Uterus (tissue), 4 donors: ENCODE results near the gene ACACB. TPM values are rescaled to one million over a fixed set of nuclear protein-coding genes. Genes with fewer than 3 reads are reported as not detected.

Source experiments
- DNase-seq, 2 donors: peaks; one replicate each; pipeline ENCODE4 v3.0.0-alpha.2; 2019 to 2020
- H3K27ac ChIP-seq, 2 donors: fragments of 200-600 bp; sonication (generic); 1 replicate in 1 of 2; 2 replicates in 1 of 2; pipeline ENCODE4 v1.5.1; 2016 to 2018
- H3K27me3 ChIP-seq, 2 donors: fragments of 200-600 bp; sonication (generic); one replicate each; pipeline ENCODE4 v1.5.1; 2018 to 2019; ENCODE audit warnings: control low read depth in 1 of 2
- H3K36me3 ChIP-seq, 2 donors: fragments of 200-600 bp; sonication (generic); one replicate each; pipeline ENCODE4 v1.5.1; 2019; ENCODE audit warnings: control low read depth in 1 of 2
- H3K4me1 ChIP-seq, 2 donors: fragments of 200-600 bp; sonication (generic); one replicate each; pipeline ENCODE4 v1.5.1; 2018 to 2019; ENCODE audit warnings: control low read depth in 1 of 2
- H3K4me3 ChIP-seq, 2 donors: fragments of 200-600 bp; sonication (generic); 1 replicate in 1 of 2; 2 replicates in 1 of 2; pipeline ENCODE4 v1.5.1; 2018 to 2019; ENCODE audit warnings: mild to moderate bottlenecking in 1 of 2
- H3K9me3 ChIP-seq, 2 donors: fragments of 200-600 bp; sonication (generic); one replicate each; pipeline ENCODE4 v1.5.1; 2019; ENCODE audit warnings: control low read depth in 1 of 2
- CTCF ChIP-seq, 4 experiments: fragments of 200-600 bp in 2 of 4; fragments of 450-650 bp in 2 of 4; sonication (generic) in 2 of 4; IDR thresholded peaks; one replicate each; pipeline ENCODE4 v1.5.1; 2016 to 2019; ENCODE audit warnings: antibody characterized with exemption in 4 of 4, mild to moderate bottlenecking in 2 of 4, moderate library complexity in 1 of 4
- POLR2A ChIP-seq, 2 donors: fragments of 450-650 bp; IDR thresholded peaks; one replicate each; pipeline ENCODE4 v1.6.1; 2016; ENCODE audit warnings: antibody characterized with exemption in 2 of 2, mild to moderate bottlenecking in 1 of 2, moderate library complexity in 1 of 2
- intact Hi-C: fragments of 100-400 bp; cut with DNase I; formaldehyde crosslinking; loops from one replicate; pipeline ENCODE4 v1.15.1; 2023; ENCODE audit warnings: low total_unique reads
- total RNA-seq, 4 donors: library from RNA; depleted of rRNA in 3 of 4; stranded (reverse); fragments of >200 nt in 3 of 4; gene quantifications; one replicate each; pipeline versions ENCODE4 v1.1.0 to v1.2.4, GENCODE V29; 2014 to 2023
- donor health status: DM: yes; HTN: yes; CAD: no.

The ACACB gene
- total RNA-seq, 4 donors from 2014 or later = 22.0 to 137 (median 97.2) TPM

- H3K9me3 ChIP-seq = no peaks in the 10 kb centered on the region
- no peak for DNase-seq
- H3K4me1 ChIP-seq = no peaks in the 10 kb centered on the region
- intact Hi-C loops = no loop called here
- H3K36me3 ChIP-seq = no peaks in the 10 kb centered on the region
- no peak overlapping the region for H3K27ac ChIP-seq
- H3K4me3 ChIP-seq = no peak overlapping the region
- H3K27me3 ChIP-seq = no peaks in the 10 kb centered on the region
- TF ChIP-seq CTCF (IDR thresholded peaks at IDR 0.05) = no peak
- TF ChIP-seq POLR2A (IDR thresholded peaks at IDR 0.05) = no peak
Observed at GRCh38 chr12:109232731-109233130, 116.3 kb downstream of the ACACB start.

- Histone ChIP-seq H3K27me3 (no peaks in the 10 kb centered on the region), H3K9me3 (no peaks in the 10 kb centered on the region), H3K4me1 (no peaks in the 10 kb centered on the region), H3K36me3 (no peaks in the 10 kb centered on the region), H3K4me3 (no peak overlapping the region), H3K27ac (no peak overlapping the region)
- TF ChIP-seq CTCF (IDR thresholded peaks at IDR 0.05) (no peak), POLR2A (IDR thresholded peaks at IDR 0.05) (no peak)
- intact Hi-C loops = no loop called here
- DNase-seq = no peak
Observed at GRCh38 chr12:109234012-109234411, 117.6 kb downstream of the ACACB start.

GRCh38 chr12:109236257-109236656 lies 119.9 kb downstream of the ACACB start:
- H3K27me3 ChIP-seq = no peaks in the 10 kb centered on the region
- no peaks in the 10 kb centered on the region for H3K9me3 ChIP-seq
- DNase-seq = no peak
- intact Hi-C loops = no loop called here
- H3K4me3 ChIP-seq = no peak overlapping the region
- H3K27ac ChIP-seq = no peak overlapping the region
- H3K36me3 ChIP-seq = no peaks in the 10 kb centered on the region
- TF ChIP-seq CTCF (IDR thresholded peaks at IDR 0.05) (no peak), POLR2A (IDR thresholded peaks at IDR 0.05) (no peak)
- H3K4me1 ChIP-seq = no peaks in the 10 kb centered on the region

- no peaks in the 10 kb centered on the region for H3K4me1 ChIP-seq
- H3K4me3 ChIP-seq = no peak overlapping the region
- H3K9me3 ChIP-seq = no peaks in the 10 kb centered on the region
- DNase-seq = no peak
- intact Hi-C loops = no loop called here
- H3K27me3 ChIP-seq = no peaks in the 10 kb centered on the region
- no peak overlapping the region for H3K27ac ChIP-seq
- no peaks in the 10 kb centered on the region for H3K36me3 ChIP-seq
- no peak for TF ChIP-seq CTCF (IDR thresholded peaks at IDR 0.05)
- TF ChIP-seq POLR2A (IDR thresholded peaks at IDR 0.05) = no peak
Observed at GRCh38 chr12:109239179-109239578, 122.8 kb downstream of the ACACB start.

GRCh38 chr12:109239691-109240090 lies 123.3 kb downstream of the ACACB start:
- no peak for DNase-seq
- H3K4me1 ChIP-seq = no peaks in the 10 kb centered on the region
- H3K4me3 ChIP-seq = no peak overlapping the region
- intact Hi-C loops = no loop called here
- no peaks in the 10 kb centered on the region for H3K27me3 ChIP-seq
- no peak for TF ChIP-seq POLR2A (IDR thresholded peaks at IDR 0.05)
- TF ChIP-seq CTCF (IDR thresholded peaks at IDR 0.05) = no peak
- H3K36me3 ChIP-seq = no peaks in the 10 kb centered on the region
- no peak overlapping the region for H3K27ac ChIP-seq
- no peaks in the 10 kb centered on the region for H3K9me3 ChIP-seq
